Umbilical cord (tissue), 2 donors: ENCODE results near the gene FOXO4. TPM values are rescaled to one million over a fixed set of nuclear protein-coding genes. Genes with fewer than 3 reads are reported as not detected.

ENCODE experiments used
- DNase-seq: peaks from one replicate; pipeline ENCODE4 v3.0.0-alpha.2; 2015; ENCODE audit warnings: low spot score
- total RNA-seq: library from RNA; depleted of rRNA; stranded (reverse); fragments of >200 nt; gene quantifications from one replicate; pipeline ENCODE4 v1.2.3, GENCODE V29; 2014; ENCODE audit warnings: low replicate concordance; ENCODE audit not compliant: insufficient read depth

Gene FOXO4
- total RNA-seq, 1 donor from 2014 or later, result 13.5 TPM

- no peak for DNase-seq
These were observed 44.8 kb downstream of the FOXO4 start for GRCh38 chrX:71140440-71140839.

- DNase-seq, result no peak
These were observed 47.9 kb downstream of the FOXO4 start for GRCh38 chrX:71143508-71143907.

DNA sequence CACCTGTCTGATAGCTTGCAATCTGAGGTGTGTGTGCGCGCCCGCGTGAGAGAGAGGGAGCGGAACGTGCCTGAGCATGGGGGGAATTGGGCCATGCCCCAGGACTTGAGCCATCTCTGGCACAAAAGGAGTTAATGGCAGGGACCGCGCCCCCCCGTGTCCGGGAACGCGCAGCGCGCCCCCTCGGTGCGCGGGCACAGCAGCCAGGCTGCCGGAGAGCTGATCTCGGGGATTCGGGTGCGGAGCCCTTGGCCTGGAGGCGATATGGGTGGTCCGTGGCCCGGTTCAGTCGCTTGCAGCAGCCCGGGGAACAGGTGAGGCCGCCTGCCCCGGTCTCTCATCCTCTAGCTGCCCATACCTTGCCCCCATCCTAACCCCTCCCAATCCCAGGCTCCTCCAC is 49.0 kb downstream of the FOXO4 start, which contains the start of gene NLGN3:
Gene NLGN3 (plus strand): TSS at position 191 of the 400 bp plus-strand sequence. CDS start 2,909 bp downstream, outside the sequence.
- no peak for DNase-seq

GRCh38 chrX:71147496-71148277 is 52.0 kb downstream of the FOXO4 start:
- DNase-seq, result no peak

DNA sequence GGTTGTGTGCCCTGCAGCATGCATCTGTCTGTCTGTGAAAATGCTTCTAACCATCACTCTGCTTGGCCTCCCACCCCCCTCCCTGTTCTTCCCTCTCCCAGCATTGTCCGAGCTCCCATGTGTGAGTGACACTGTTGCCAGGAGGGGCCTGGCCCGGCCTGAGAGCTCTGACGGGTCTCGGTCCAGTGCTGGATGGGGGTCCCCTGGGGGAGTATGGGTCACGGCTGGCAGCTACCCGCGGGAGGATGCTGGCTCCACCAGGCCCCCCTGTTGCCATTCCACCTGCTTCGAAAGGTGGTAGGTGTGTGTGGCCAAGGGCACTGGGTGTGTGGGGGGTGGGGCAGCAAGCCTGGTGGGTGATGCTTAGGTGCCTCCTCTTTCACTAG is 52.6 kb downstream of the FOXO4 start:
- DNase-seq, result no peak

- no peak for DNase-seq
These were observed 55.7 kb downstream of the FOXO4 start for GRCh38 chrX:71151366-71151765.

Other genes with a start within 250 kb of the FOXO4 start
- not detected for gene TEX11, start 187.1 kb upstream of the FOXO4 start, total RNA-seq
- gene SLC7A3, start 164.8 kb upstream of the FOXO4 start, total RNA-seq, result 0.24 TPM
- gene SNX12, start 27.5 kb upstream of the FOXO4 start, total RNA-seq, result 54.7 TPM
- gene CXorf65, start 10.9 kb downstream of the FOXO4 start, total RNA-seq, result not detected
- gene IL2RG, start 15.7 kb downstream of the FOXO4 start, total RNA-seq, result 0.96 TPM
- gene MED12, start 22.7 kb downstream of the FOXO4 start, total RNA-seq, result 14.0 TPM
- gene NLGN3, start 49.0 kb downstream of the FOXO4 start, total RNA-seq, result 6.7 TPM
- gene GJB1, start 127.4 kb downstream of the FOXO4 start, total RNA-seq, result not detected
- 14.2 TPM for gene ZMYM3, start 158.3 kb downstream of the FOXO4 start, total RNA-seq
- 245 TPM for gene NONO, start 187.8 kb downstream of the FOXO4 start, total RNA-seq
- 33.2 TPM for gene ITGB1BP2, start 205.9 kb downstream of the FOXO4 start, total RNA-seq